GM21737 (cell line): ENCODE results near the gene ATOH8.

ENCODE experiments used
- ATAC-seq: cut with Tn5 transposase; IDR thresholded peaks from one replicate; pipeline ENCODE4 v1.9.1; 2021; ENCODE audit warnings: mild to moderate bottlenecking, moderate library complexity; ENCODE audit not compliant: unreplicated experiment

The ATOH8 gene

DNA sequence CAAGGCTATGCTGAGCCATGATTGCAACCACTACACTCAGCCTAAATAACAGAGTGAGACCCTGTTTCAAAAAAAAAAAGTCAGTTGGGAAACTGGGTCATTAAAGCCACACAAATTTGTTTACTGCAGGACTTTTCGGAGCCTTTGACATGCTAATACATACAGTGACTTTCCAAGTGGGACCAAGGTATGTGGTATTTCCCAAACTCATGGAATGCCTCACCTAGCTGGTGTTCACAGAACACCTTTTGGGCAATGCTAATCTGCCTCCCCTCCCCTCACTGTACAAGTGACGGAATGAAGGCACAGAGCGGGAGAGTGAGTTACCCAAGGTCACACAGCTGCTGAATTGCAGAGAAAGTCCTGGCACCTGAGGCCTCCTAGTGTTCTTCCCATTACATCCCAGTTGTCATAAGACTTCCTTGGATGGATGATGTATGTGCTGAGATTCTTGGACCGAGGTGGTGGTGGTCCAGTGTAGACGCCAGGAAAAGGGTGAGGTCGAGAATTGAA, 30.7 kb downstream of the ATOH8 start:
- no peak for ATAC-seq

DNA sequence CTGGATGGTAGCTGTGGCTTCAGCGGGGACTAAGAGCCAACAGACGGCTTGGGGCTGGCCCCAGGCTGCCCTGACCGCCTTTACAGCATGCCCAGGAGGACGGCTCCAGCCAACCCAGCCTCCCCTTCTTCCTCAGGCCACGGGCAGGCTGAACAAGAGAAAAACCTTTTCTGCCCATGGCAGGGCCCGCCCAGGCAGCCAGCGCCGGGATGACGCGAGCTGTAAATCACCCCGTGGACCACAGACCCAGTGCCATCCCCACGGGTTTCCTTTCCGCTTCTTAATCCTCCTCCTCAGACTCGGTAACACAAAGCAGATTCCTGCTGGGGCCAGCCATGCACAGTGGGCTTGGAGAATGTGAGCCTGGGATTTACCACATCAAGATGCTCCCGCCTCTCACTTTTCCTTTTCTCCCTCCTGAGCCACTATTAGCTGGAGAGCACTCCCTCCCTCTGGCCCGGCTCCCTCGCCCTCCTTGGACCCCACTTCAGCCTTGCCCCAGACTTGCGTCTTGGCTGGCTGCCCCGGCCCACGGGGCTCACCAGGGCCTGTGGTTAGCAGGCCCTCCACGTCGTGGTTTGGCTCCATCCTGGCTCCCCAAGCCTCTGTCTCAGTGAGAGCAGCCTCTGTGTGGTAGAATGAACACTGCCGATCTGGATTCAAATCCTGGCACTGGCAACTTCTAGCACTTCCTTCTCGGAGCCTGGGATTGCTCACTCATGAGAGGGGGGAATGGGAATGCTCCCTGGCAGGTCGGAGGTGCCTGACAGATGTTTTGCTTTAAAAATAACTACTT, 31.4 kb downstream of the ATOH8 start:
- ATAC-seq = no peak

DNA sequence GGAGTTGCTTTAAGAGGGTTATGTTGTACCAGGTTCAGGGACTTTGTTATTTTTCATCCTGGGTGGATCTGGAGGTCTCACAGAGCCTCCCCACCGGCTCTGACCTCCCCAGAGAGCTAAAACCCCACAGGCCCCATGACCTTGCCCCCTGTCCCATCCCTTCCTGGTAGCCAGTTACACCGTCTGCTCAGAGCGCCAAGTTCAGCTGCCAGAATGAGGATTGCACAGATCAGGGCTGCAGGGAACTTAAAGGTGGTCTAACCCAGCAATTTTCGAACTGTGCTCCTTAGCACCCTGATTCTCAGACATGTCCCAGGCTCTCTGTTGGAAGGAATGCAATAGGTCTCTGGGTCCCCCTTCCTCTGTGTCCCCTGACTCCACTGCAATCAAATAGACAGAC, 32.1 kb downstream of the ATOH8 start:
- ATAC-seq = no peak

DNA sequence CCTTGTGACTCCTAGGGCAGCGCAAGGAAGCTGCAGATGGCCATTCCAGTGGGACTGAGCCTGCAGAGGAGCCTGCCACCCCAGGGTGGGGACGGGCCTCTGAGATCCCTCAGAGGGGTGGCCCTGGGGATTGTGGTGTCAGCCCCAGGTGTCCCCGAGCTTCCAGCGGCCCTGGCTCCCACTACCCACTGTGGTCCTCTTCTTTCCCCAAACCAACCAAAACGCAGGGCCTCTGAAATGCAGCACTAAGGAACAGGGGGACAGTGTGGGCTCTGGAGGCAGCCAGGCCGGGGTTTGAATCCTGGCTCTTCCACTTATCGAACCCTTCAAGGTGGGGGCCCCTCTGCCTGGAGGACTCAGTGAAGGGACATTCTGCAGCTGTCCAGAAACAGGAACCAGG, 32.7 kb downstream of the ATOH8 start:
- no peak for ATAC-seq

DNA sequence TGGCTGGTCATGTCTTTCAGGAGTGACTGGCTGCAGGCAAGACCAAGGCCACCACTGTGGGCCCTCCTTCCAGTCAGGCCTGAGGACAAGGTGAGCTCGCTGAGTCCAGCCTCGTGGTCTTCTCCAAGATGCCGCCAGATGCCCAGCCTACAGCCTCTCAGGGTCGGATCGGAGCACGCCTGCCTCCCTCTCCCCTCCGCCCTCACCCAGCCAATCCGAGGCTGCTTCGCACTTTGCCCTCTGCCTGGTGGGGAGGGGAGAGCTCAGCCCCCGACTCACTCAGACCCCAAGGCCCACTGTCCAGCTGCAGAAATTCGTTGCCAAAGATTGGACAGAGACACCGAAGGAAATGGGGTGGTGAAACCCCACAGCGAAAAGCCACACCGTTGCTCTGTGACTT, 33.1 kb downstream of the ATOH8 start:
- no peak for ATAC-seq

DNA sequence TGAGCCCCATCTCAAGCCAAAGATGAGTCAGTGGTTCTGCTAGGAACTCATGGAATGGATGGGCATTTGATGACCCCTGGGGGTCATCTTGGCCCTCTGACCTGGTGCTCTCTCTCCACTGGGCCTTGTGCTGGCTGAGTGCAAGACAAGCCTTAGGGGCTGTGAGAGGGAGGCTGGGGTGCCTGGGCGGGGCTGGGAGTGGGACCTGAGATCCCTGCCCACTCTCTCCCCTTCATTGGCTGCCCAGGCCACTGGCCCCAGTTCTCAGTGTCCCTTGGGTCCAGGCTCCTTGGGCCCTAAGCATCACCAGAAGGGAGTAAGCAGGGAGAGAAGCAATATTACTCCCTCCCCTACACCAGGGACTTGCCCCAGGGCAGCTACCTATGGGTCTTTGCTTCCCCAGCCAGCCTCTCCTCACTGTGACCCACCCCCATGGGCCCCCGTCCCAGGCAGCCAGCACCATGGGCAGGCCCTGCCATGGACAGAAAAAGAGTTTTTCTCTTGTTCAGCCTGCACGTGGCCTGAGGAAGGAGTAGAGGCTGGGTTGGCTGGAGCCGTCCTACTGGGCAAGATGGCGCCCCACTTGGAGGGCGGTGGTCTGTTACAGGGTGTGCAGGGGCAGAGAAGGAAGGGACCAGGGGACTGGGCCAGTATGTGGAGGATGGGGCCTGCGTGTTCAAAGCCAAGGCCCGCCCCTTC, 33.6 kb downstream of the ATOH8 start:
- no peak for ATAC-seq

DNA sequence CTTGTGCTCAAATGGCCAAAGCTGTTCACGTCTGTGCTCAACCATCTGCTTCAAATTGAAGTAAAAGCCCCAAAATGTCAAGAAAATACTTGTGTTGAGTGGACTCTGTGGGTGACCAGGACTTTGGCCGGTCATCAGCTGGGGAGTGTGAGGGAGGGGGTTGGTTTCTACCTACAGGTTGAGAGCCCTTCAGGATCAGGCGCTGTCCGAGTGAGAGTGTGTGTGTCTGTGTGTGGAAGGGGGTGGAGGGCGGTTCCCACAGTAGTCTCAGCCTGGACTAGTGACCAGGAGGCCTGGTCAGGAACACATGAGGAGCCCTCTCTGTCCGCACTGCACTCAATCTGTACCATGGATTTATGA, 34.2 kb downstream of the ATOH8 start:
- ATAC-seq = no peak

DNA sequence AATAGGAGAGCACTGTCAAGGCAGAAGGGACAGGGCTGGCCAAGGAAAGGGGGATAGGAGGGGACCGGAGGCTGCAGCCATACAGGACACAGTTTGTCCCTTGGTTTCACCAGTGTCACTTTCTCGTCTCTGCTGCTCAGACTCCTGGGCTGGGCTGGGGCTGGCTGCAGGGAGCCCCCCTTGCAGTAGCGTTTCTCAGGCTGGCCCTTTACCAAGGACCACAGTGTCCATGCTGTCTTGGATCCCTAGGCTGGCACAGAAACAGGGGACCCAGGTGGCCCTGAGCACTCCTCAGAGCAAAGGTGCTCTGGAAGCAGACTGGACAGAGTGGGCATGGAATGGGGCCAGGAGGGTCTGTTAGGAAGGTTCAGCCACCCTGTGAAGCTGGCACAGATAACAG, 34.8 kb downstream of the ATOH8 start:
- no peak for ATAC-seq

DNA sequence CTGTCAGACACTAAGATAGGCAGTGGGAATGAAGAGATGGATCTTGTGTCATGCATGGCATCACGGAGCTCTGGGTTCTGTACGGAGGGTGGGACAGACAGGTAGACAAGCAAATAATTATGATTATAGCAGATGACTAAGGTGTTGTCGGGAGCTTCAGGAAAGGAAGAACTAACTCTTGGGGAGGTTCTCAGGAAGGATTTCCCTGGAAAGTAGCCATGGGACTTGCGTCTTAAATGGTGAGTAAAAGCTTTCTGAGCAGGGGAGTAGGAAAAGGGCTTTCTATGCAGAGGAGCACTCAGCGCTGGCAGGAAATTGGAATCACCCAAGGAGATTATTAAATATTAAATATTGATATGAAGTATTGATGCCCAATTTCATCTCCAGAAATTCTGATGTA, 35.5 kb downstream of the ATOH8 start:
- ATAC-seq = no peak

DNA sequence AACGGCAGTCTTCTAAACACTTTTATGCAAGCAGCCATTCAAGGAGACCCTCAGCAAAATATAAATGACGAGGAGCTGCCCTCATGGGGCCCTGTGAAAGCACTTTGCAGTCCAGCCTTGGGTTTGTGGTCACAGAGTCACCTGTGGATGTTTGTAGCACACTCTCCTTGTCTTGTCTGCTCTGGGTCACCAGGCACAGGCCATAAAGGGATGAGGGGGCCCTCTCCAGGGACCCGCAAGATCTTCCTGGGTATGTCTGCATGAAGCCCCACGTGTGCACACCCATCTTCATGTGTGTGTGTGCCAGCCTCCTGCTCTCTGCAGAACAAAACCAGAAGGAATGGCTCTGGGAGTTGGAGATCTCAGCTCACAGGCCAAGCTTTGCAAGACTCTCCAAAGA, 36.2 kb downstream of the ATOH8 start:
- no peak for ATAC-seq

DNA sequence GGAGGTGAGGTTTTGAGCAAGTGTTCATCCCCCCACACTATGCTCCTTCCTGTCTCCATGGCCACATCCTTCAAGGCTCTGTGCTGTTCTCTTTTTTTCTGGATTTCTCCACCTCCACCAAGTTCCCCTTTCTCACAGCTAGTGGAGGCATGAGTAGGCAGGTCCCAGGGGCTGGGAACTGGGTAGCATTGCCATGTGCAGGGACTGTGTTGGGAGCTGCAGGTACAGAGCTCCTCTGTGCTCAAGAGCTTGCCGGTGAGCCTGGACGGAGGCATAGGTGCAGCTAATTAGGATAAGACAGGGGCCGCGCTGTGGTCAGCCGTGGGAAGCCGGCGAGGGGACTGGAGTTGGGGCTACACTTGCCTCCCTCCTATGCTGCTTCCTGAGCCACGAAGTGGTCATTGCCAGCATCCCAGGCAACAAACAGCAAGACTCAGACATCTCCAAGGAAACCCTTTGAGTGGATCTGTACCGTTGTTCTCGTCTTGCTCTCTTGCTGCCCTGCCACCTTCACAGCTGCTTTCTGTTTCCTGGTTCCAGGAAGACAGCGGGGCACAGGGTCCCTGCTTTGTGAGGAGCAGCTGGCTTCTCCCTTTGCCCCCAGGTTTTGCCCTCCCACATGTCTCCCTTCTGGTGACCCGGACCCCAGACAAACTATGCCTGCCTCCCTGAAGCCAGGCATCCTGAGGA, 36.9 kb downstream of the ATOH8 start:
- ATAC-seq = no peak

DNA sequence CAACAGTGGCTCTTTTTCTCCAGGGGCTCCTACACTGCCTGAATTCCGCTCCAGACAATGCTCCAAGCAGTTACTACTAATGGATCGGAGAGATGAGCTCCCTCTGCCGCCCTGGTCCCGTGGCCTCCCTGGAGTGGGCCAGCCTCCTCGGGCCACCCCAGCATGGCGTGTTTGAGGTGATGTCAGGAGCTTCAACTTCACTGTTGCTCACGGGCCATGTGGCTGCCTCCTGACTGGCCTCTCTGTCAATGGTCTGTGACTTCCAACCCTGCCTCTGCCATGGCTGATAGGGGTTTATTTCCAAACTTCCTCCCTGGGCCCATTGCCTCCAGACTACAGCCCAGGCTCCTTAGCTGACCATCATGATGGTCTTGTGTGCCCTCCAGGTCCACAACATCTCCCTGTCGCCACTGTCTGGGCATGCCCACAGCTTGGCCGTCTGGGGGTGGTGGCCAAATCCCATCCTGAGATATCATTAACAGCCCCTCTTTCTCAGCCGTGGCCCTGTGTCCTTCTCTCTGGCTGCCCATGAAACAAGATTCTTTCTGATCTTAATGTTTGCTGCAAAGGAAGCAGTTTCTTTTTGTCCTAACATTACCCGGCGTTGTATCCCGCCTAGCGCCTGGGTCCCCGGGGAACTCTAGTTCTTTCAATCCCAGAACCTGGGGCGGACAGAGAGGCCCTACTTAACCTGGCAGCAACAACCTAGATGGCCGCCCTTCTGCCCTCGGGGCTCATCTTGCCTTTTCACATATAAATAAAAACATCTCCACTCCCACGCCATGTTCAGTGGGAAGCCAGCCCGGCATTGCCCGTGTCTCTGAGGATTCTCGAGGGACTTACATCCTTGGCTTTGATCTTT, 38.1 kb downstream of the ATOH8 start:
- no peak for ATAC-seq

DNA sequence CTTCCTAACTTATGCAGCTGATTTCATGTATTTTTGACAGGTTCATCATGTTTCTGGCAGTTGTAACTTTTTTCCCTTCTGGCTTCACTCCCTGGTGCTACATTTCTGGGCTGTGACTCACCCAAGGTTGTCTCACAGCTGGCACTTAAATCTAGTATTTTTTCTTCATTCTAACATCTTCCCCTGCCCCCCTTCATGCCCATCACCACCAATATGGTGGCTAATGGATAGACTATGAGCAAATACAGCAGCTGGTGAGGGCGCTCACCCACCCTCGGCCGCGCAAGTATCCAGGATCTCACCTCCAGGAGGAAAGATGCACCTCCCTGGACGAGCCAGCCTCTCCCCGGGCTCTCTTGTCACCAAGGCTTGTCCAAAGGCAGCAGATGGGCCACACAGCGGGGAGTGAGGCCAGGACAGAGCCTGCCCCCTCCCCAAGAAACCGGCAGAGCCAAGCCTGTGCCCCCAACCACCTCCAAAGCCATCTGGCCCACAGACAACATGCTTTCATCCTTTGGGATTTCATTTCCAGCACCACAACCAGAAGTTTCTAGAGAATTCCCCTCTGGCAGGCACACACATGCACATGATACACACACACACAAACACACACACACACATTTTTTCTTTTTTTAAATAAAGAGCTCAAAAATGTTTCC, 39.1 kb downstream of the ATOH8 start:
- ATAC-seq = no peak

DNA sequence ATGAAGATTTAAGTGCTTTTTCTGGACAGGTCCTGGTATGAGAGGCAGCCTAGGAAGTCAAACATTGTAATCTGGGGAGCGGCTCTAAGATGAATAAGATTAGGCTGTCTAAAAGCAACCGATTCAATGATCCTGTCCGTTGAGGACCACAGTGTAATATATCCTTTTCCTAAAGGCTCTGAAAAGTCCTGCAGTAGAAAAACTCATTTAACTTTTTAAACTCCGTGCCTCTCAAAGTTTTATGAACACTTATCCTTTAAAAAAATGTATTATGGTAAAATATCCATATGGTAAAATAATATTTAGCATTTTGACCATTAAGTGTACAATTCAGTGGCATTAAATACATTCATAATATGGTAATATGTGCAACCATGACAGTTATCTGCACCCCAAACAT, 39.8 kb downstream of the ATOH8 start:
- ATAC-seq = no peak

DNA sequence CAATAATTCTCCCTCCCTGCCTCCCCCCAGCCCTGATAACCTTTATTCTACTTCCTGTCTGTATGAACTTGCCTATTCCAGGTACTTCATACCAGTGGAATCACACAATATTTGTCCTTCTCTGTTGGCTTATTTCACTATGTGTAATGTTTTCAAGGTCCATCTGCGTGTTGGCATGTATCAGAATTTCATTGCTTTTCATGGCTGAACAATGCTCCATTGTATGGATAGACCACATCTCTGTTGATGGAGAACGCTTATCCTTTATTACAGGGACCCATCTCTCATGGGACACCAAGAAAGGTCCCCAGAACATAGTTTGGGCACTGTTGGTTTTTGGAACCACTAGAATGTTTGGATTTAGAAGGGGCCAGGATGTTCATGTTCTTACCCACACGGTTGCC, 40.2 kb downstream of the ATOH8 start:
- ATAC-seq = no peak

DNA sequence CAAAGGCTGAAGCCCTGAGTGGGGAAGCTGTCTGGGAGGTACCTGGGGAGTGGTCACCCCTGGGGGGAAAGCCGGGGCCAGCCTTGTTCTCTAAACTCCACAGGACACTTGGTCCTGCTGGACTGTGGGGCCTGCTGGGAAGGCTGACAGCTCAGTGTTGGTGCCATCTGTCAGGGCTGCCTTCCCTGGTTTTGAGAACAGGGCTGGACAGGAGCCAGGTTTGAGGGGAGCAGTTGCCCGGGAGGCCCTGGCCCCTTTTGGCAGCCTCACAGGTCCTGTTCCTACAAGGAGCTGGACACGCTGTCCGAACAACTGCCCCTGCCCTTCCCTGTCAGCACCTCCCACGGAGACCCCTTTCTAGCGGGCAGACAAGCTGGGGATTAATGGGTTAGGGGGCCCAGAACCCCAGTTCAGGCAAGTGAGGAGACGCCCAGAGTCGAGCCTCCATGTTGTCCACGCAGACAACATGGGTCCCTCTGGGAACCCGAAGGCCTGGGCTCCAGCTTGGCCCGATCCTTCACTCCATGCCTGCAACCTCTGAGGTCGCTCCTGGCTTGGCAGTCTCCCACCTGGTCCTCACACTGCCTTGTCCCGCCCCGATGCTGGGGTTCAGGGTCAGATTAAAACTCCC, 40.8 kb downstream of the ATOH8 start:
- ATAC-seq = no peak

DNA sequence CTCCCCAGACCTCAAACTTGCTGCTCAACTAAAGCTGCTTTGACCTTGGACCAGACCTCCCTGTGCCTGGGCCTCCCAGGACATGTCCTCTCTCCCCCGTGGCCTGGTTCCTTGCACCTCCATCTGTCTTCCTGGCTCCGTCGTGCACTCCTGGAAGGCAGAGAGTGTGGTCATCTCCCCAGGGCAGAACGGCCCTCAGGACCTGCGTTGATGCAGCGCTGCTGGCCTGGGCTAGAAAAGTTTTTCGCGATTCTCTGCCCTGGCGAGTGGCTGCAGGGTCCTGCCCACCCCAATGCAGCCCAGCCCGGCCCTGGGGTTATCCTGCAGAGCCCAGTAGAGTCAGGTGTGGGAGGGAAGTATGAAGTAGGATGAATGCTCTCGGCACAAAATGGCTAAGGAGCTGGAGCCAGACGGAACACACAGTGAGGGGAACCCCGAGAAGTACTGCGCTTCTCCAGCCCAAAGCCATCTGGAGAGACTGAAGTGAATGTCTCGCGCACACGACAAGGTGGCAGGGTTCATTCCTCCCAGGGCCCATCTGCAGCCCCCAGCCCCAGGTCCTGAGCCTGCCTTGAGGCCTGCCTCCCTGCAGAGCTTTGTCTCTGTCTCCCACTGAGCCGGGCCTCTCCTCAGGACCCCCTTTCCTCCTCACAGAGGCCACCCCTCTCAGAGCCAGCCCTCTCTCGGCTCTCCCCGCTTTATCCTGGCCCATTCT, 41.7 kb downstream of the ATOH8 start:
- ATAC-seq = no peak

DNA sequence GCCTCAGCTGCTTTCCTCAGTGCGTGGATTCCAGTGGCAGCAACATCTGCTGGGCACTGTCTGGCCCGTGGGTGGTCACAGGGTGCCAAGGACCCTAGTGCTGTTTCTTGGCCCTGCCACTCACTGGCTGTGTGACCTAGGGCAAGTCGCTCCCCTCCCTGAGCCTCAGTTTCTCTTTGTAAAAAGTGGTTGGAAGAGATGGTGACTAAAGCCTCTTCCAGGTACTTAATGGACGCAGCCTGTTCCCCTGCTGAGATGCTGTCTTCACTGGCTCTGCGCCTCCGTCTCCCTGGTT, 42.2 kb downstream of the ATOH8 start:
- ATAC-seq = no peak
